HG03066 (cell line): ENCODE results near the gene PREPL.
"Not testable (repeated sequence)": the region's sequence is repeated elsewhere in the genome, so short reads cannot be mapped to it uniquely, and the experiment has no call there.

Source experiments
- ATAC-seq: cut with Tn5 transposase; IDR thresholded peaks from one replicate; pipeline ENCODE4 v1.9.1; 2021; ENCODE audit warnings: low read depth; ENCODE audit not compliant: unreplicated experiment

The PREPL gene

GRCh38 chr2:44361330-44362206 is at the start of gene PREPL, which contains the start of gene CAMKMT:
TSS of gene PREPL (minus strand) at chr2:44361494. CDS start at chr2:44346342, 15,152 bp downstream.
TSS of gene CAMKMT (plus strand) at chr2:44361947.
- ATAC-seq, result peak; percentile 80

DNA sequence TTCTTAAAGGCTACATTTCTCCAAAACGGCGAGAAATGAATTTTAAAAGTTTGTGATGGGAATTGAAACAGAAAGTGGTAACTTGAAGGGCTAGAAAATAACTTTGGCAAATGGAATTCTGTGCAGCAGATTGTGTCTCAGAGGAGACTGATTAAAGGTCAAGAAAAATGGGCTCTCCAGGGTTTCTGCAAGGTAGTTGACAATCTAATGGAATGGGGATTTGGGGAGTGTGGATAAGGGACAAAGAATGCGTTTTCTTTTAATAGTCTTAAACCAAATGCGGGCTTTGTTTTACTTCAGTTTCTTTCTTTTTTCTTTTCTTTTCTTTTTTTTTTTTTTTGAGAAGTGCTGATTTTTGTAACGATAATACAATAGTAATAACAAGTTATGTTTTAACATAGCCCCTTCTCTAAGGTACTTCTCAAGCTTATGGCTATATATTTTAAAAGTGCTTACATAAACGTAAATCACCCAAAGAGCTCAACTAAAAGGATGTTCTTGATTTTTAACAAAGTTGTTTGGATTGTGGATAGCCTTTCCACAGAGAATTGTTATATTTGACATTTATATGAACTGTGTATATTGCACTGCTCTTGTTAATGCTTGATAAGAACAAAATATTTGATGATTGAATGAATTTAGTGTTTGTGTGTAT is 37.1 kb upstream of the PREPL start:
- ATAC-seq, result no peak

DNA sequence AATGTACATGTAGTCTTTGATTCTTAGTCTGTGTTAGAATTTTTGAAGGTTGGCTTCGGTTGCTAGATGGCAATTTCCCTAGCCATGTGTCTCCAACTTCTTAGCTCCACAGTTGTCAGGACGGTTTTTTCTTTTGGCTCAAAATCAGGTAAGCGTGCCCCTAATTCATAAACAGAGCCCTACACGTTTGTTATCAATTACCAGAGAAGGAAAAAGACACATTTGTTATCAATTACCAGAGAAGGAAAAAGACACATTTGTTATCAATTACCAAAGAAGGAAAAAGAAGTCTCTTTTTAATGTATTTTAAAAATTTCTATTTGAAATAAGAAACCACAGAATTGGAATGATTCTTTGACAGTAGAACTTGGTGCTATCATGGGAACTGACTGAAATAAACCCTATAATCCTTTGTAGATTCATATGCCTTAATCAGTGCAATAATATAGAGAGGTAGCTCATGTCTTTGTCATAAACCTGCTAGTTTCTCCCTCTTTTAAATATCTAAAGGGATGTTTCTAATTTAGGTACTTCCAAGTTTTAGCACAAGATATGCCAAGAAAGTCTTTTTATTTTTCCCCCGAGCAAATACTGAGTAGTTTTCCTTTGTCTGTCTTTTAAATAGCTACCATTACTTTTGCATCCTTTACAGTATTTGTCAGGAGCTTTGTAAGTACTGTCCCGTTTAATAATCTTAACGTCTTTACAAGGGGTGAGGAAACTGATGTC is 36.3 kb upstream of the PREPL start:
- no peak for ATAC-seq

- ATAC-seq, result no peak
These were observed 31.1 kb upstream of the PREPL start for GRCh38 chr2:44392338-44392943.

DNA sequence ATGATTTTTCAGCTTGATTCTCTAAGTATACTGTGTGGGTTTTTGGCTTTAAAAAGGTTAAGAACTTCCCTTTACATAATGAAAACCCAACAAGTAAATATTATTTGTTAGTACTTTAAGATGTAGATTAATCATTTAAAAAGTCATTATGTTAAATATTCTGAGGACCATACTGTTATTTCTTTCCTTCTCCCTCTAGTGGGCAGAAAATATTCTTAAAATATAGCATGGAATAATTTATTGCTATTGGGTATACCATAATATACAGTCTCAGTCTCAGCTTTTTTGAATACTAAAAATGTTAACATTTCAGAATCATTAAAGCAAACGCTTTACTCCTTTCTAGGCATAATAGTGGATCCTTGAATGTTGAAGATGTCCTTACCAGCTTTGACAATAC is 28.6 kb upstream of the PREPL start:
- no peak for ATAC-seq

- no peak for ATAC-seq
These were observed 27.6 kb upstream of the PREPL start for GRCh38 chr2:44388877-44389276.

- not testable (repeated sequence) for ATAC-seq
These were observed 23.9 kb upstream of the PREPL start for GRCh38 chr2:44385226-44385625.

GRCh38 chr2:44377486-44377885 is 16.2 kb upstream of the PREPL start:
- ATAC-seq, result no peak

- ATAC-seq, result no peak
These were observed 11.0 kb upstream of the PREPL start for GRCh38 chr2:44372246-44372645.

DNA sequence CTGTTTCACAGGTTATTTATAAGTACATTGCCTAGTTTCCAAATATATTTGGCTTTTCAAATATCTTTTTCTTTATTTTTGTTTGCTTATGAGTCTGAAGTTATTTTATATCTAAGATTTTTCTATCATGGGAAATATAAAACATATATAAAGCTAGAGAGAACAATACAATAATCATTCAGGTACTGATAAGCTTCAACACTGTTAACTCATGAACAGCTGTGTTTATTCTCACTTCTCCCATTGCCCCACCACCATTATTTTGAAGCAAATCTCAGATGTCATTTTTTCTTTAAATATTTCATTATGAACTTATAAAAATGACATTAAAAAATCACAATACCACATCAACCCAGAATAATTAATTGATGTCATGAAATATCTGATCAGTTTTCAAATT is 10.2 kb upstream of the PREPL start:
- ATAC-seq, result no peak

GRCh38 chr2:44369392-44369791 is 8.1 kb upstream of the PREPL start:
- ATAC-seq, result no peak

DNA sequence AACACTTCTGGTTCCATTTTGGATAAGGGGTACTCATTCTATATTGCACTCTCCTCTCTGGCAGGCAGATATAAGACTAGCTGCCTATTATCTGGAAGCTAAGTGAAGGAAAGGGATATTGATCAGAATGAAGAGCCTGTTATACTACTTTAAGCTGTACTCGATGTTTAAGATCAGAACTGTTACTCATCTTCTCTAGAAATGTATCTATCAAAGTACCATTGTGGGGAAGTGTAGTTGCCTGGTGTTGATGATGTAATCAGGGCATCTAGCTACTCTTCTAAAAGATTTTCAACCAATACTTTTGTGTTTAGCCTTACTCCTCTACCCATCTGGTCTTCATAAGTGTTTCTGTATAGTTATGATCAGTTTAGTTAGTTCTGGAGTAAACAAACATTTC is 6.3 kb upstream of the PREPL start:
- no peak for ATAC-seq

- no peak for ATAC-seq
These were observed 3.3 kb upstream of the PREPL start for GRCh38 chr2:44364604-44365003.

- ATAC-seq, result peak; percentile 32
These were observed 1.1 kb upstream of the PREPL start for GRCh38 chr2:44362207-44363015.

GRCh38 chr2:44360749-44361329 is 455 bp downstream of the PREPL start:
- ATAC-seq, result no peak

DNA sequence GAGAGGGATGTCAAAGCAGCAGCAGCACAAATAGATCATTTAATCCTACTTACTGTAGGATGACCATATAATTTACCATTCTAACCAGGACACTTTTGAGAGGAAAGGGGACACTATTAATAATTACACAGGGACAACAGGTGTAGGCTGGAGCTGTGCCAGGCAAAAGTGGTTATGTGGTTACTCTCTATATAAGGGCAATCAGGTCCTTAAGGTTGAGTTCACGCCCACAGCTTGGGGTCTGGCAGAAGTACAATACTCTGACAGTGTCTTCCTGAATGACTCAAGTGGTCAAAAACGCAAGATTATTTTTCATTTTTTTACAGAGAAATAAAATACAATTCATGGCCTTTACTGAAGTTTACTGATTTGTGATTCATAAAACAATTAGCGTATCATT is 2.8 kb downstream of the PREPL start:
- peak; percentile 33 for ATAC-seq

- no peak for ATAC-seq
These were observed 6.5 kb downstream of the PREPL start for GRCh38 chr2:44354761-44355160.

DNA sequence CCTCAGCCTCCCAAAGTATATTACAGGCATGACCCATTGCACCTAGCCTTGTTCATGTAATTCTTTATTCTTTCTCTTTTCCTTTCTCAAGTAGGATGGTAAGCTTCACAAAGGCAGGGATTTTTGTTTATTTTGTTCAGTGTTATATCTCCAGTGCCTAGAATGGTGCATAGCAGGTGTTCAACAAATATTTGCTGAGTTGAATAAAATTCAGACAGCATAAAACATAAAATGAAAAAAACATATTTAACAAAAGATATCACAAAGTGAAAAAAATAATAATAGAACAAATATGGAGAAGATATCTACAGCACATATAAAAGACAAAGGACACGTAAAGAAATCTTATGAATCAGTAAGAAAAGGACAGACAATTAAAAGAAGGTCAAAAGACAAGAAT is 8.8 kb downstream of the PREPL start:
- ATAC-seq, result no peak

DNA sequence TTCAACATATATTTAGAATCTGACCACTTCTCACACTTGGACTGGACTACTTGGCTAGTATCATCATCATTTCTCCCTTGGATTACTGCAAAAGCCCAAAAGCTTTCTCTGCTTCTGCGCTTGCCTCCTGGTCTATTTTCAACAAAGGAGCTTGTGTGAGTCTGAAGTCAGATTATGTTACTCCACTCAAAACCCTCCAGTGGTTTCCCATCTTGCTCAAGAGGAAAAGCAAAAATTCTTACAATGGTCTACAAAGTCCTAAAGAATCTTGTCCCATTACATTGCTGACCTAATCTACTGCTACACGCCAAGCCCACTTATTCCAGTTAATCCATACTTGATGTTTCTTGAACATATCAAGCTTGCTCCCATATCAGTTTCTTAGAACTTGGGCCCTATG is 9.6 kb downstream of the PREPL start:
- ATAC-seq, result no peak

GRCh38 chr2:44351088-44351487 is 10.2 kb downstream of the PREPL start:
- no peak for ATAC-seq
